LNCaP clone FGC (cell line): ENCODE data around the gene SIGLEC11.
"Not testable (repeated sequence)": the region's sequence is repeated elsewhere in the genome, so short reads cannot be mapped to it uniquely, and the experiment has no call there.

Experiments used
- DNase-seq: peaks from one replicate; pipeline ENCODE4 v3.0.0-alpha.2; 2011; ENCODE audit warnings: low read depth
- H3K4me3 ChIP-seq: 2 replicates; pipeline ENCODE4 v1.5.1; 2011; ENCODE audit warnings: mild to moderate bottlenecking, low read depth, low read length, control low read depth
- TF ChIP-seq, protein P1 (sequence below): IDR thresholded peaks from 2 replicates; pipeline ENCODE4 v1.5.1; 2012; ENCODE audit warnings: mild to moderate bottlenecking; ENCODE audit not compliant: control insufficient read depth, insufficient read depth; ENCODE audit errors: extremely low read depth

The SIGLEC11 gene

GRCh38 chr19:49973987-49974386 lies 13.0 kb upstream of the SIGLEC11 start:
- H3K4me3 ChIP-seq, result no peak overlapping the region
- DNase-seq, result no peak
- TF ChIP-seq, protein P1, sequence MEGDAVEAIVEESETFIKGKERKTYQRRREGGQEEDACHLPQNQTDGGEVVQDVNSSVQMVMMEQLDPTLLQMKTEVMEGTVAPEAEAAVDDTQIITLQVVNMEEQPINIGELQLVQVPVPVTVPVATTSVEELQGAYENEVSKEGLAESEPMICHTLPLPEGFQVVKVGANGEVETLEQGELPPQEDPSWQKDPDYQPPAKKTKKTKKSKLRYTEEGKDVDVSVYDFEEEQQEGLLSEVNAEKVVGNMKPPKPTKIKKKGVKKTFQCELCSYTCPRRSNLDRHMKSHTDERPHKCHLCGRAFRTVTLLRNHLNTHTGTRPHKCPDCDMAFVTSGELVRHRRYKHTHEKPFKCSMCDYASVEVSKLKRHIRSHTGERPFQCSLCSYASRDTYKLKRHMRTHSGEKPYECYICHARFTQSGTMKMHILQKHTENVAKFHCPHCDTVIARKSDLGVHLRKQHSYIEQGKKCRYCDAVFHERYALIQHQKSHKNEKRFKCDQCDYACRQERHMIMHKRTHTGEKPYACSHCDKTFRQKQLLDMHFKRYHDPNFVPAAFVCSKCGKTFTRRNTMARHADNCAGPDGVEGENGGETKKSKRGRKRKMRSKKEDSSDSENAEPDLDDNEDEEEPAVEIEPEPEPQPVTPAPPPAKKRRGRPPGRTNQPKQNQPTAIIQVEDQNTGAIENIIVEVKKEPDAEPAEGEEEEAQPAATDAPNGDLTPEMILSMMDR, result no peak

DNA sequence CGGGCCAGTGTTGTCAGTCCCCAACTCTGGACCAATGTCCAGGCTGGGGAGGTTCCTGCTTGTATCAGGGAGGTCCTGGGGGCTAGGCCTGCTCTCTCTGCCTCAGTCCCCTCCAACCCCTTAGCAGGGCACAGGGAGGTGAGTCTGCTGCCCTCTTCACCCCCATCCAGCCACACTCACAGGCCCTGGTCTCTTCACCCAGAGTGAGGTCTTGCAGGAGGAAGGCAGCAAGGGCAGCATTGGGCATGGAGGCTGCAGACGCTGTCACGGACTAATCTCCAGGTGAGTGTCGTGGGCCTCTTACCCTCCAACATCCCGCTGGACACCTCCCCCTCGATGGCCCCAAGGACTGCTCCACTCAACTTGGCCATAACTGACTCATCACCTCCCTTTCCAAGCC lies 11.9 kb upstream of the SIGLEC11 start:
- TF ChIP-seq, protein P1, result no peak
- H3K4me3 ChIP-seq, result no peak overlapping the region
- no peak for DNase-seq

GRCh38 chr19:49971991-49972411 lies 11.0 kb upstream of the SIGLEC11 start:
- H3K4me3 ChIP-seq, result no peak overlapping the region
- TF ChIP-seq, protein P1, result no peak
- DNase-seq, result no peak

GRCh38 chr19:49969355-49969754 lies 8.4 kb upstream of the SIGLEC11 start:
- DNase-seq, H3K4me3 ChIP-seq: not testable (repeated sequence)

DNA sequence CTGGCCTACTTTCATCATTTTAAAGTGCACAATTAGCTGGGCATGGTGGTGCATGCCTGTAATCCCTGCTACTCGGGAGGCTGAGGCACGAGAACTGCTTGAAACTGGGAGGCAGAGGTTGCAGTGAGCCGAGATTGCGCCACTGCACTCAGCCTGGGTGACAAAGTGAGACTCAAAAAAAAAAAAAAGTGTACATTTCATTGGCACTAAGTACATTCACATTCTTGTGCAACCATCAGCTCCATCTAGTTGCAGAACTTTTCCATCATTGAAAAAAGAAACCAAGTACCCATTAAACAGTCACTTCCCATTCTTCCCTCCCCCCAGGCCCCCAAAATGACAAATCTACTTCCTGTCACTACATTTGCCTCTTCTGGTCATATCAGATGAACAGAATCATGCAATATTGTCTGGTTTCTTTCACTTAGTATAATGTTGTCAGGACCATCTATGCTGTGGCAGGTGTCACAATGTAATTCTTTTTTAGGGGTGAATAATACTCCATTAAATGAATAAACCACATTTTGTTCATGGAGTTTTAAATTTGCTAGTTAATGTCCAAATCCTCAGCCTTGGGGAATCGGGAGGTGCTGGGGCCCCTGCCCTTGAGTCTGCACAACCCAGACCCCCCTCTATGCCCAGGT lies 7.4 kb upstream of the SIGLEC11 start:
- TF ChIP-seq, protein P1, result no peak
- H3K4me3 ChIP-seq, result no peak overlapping the region
- no peak for DNase-seq

DNA sequence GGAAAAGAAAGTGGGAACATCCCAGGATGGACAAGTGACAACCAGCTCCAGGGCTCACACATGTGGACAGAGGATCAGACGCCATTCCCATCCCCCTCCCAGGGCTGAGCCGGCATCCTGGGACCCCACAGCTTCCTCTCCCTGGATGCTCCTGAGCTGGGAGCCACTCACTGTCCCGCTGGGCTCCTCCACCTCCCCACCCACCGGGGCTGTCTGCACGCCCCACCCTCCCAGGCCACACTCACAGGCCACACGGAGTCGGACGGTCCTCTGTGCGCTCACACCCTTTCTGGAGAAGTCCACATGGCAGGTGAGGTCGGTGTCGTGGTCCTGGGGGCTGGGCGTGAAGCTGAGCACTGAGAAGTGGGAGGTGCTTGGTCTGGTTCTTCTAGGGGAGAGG lies 1.1 kb downstream of the SIGLEC11 start:
- not testable (repeated sequence) for H3K4me3 ChIP-seq

DNA sequence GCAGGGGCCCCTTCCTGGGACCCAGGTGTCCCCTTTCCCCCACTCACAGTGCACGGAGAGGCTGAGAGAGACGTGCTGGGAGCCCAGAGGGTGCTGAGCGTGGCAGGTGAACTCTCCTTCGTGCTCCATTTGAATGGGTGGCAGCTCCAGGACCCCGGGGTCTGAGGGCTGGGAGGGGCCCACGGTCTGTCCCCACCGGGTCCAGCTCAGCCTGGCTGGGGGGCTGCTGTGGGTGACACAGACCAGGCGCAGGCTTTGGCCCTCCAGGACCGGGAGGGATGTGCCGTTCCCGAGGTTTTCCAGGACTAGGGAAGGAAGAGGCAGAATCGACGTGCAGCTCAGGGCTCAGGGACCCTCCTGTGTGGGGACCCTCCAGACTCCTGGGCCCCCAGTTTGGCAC lies 2.4 kb downstream of the SIGLEC11 start:
- H3K4me3 ChIP-seq, DNase-seq: not testable (repeated sequence)

More for the DNA sequence above, 1.1 kb downstream of the SIGLEC11 start:
- DNase-seq, result not testable (repeated sequence)

DNA sequence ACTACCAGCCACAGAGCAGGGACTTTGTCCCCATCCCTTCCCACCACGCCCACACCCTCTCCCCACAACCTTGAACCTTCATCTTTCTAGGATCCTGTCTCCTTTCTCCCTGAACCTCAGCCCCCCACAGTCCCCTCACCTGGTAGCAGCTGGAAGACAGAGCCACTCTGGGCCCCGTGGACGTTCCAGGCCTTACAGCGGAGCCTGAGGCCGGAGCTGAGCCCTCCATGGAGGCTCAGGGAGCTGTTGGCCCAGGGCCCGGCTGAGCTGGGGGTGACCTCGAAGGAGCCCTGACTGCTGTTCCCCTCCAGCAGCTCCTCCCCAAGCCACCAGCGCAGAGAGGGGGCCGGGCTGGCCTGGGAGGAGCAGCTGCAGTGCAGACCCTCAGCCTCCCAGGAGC lies 2.8 kb downstream of the SIGLEC11 start:
- not testable (repeated sequence) for H3K4me3 ChIP-seq, DNase-seq

DNA sequence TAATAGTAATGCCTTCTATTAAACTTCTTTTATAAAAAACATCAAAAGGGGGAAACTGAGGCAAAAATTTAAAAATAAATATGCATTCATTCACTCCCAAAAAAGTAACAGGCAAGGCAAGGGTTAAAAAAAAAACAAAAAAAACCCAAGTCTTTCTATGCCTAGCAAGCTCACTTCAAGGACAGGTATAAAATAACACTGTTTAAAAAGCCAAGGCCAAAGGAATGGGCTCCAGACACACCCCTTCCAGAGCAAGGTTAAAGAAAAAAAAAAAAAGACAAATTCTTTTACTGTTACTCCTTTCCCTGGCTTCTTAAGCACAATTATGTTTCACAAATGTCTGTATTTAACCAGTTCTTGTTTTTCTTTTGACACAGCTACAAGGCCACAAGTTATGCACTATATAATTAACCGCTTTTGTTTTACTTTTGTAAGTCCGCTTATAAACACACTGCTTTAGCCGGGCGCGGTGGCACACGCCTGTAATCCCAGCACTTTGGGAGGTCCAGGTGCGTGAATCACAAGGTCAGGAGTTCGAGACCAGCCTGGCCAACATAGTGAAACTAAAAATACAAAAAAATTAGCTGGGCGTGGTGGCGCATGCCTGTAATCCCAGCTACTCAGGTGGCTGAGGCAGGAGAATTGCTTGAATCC lies 3.6 kb downstream of the SIGLEC11 start:
- no peak overlapping the region for H3K4me3 ChIP-seq
- DNase-seq, result no peak
- TF ChIP-seq, protein P1, result no peak
